ENCODE measurements around the gene DERA. TPM values are rescaled to one million over a fixed set of nuclear protein-coding genes. Genes with fewer than 3 reads are reported as not detected.
"Not testable (repeated sequence)": the region's sequence is repeated elsewhere in the genome, so short reads cannot be mapped to it uniquely, and the experiment has no call there.

The DERA gene
- total and polyA plus RNA-seq, 4 donors, result 23.5 to 32.7 (median 29.3) TPM

DNA sequence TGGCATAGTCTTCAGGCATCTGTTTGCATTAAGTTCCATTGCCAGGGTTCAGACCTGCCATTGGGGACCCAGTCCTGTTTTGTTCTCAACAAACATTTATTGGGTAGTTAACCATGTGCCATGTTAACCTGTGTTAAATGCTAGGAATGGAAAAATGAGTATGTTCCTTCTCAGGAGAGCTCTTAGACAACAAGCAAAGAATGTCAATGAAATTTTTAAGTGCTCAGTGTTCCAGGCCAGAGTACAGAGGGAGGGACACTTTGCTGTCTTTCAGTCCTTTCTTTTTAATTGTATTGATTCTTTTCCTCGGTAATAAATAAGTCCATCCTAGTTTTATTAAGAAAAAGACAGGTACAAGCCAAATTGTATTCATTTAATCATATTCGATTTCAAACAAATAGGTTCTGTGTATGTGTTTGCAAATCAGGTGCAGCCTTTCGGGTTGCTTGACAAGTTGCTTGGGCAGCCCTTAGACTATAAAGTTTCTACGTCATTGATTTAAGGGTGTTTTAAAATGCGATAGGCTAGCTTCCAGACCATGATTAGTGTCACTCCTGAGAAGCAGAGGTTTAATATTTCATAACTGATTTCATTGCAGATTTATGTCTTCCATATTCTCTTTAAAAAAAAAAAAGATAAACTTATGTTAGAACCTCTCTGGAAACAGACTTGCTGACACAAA is 123.1 kb downstream of the DERA start:
- DNase-seq (ENCODE audit: low read depth in 4 of 6, low spot score in 6 of 6), result no peak

DNA sequence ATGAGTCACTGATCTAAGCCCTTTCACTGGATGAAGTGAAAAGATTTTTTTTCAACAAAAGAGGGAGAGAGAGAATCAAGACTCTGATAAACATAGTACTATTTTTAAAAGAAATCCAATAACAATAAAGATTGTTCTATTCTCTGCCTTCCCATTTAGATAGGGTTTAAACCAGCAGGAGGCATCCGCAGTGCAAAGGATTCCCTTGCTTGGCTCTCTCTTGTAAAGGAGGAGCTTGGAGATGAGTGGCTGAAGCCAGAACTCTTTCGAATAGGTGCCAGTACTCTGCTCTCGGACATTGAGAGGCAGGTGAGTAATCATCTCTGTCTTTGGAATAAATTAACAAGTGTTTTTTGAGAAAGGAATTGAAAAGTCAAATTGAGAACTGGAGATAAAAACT is 124.9 kb downstream of the DERA start:
- Histone ChIP-seq H3K27ac (ENCODE audit: low read depth, low read length) (no peak overlapping the region), H3K4me3 (ENCODE audit: low read depth, low read length) (no peak overlapping the region), H3K4me1 (ENCODE audit: control insufficient read depth, insufficient read depth, low read length) (no peaks in the 10 kb centered on the region), H3K27me3 (ENCODE audit: control insufficient read depth, insufficient read depth, low read length) (no peaks in the 10 kb centered on the region), H3K36me3 (ENCODE audit: control insufficient read depth, insufficient read depth, low read length) (no peaks in the 10 kb centered on the region), H3K9me3 (ENCODE audit: control insufficient read depth, insufficient read depth, low read length) (no peaks in the 10 kb centered on the region)
- DNase-seq (ENCODE audit: low read depth in 4 of 6, low spot score in 6 of 6), result no peak
- 70% methylated on average over 2 of the region's 3 CpGs for WGBS (ENCODE audit: insufficient coverage)

More for the DNA sequence above, 123.1 kb downstream of the DERA start:
- Histone ChIP-seq H3K4me1 (ENCODE audit: control insufficient read depth, insufficient read depth, low read length) (no peaks in the 10 kb centered on the region), H3K27me3 (ENCODE audit: control insufficient read depth, insufficient read depth, low read length) (no peaks in the 10 kb centered on the region), H3K36me3 (ENCODE audit: control insufficient read depth, insufficient read depth, low read length) (no peaks in the 10 kb centered on the region), H3K4me3 (ENCODE audit: low read depth, low read length) (no peak overlapping the region), H3K27ac (ENCODE audit: low read depth, low read length) (no peak overlapping the region), H3K9me3 (ENCODE audit: control insufficient read depth, insufficient read depth, low read length) (no peaks in the 10 kb centered on the region)
- 70% methylated on average over 2 of the region's 5 CpGs for WGBS (ENCODE audit: insufficient coverage)

DNA sequence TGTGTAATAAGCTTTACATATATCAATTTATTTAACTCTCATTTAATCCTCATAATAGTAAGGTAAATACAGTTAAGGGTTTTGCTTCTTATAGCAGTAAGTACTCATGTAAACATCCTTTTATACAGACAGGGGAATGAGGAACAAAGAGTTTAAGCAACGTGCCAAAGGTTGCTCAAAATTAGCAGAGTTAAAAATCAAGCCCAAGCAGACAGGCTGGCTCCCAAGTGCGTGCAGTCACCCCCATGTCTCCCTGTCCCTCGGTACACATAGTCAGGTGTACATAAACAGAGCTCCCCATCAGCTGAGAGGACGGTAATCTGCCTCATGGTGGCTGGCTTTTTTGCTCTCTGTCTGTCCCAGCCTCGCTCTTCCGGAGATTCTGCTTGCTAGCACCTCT is 126.4 kb downstream of the DERA start:
- Histone ChIP-seq H3K4me3 (ENCODE audit: low read depth, low read length) (no peak overlapping the region), H3K9me3 (ENCODE audit: control insufficient read depth, insufficient read depth, low read length) (no peaks in the 10 kb centered on the region), H3K27me3 (ENCODE audit: control insufficient read depth, insufficient read depth, low read length) (no peaks in the 10 kb centered on the region), H3K4me1 (ENCODE audit: control insufficient read depth, insufficient read depth, low read length) (no peaks in the 10 kb centered on the region), H3K36me3 (ENCODE audit: control insufficient read depth, insufficient read depth, low read length) (no peaks in the 10 kb centered on the region), H3K27ac (ENCODE audit: low read depth, low read length) (no peak overlapping the region)
- DNase-seq (ENCODE audit: low read depth in 4 of 6, low spot score in 6 of 6), result no peak
- WGBS (ENCODE audit: insufficient coverage), result 70% methylated on average over 4 of the region's 6 CpGs

DNA sequence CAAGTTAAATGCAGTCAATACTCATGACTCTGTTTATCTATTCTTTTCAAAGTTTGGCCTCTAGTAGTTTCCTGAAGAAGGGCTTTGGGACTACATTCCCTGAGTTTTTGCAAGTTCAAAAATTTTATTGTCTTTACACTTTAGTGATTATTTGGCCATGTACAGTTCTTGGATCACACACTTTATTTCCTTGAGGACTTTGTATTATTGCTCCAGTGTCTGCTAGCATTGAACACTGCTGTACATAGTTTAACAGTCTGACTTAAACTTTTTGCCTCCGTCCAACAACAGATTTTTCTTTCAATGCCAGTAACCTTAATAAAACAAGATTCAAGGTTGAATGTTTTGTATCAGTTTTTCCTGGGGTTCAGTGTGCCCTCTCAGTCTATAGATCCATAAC is 132.3 kb downstream of the DERA start:
- DNase-seq (ENCODE audit: low read depth in 4 of 6, low spot score in 6 of 6), result no peak
- Histone ChIP-seq H3K27ac (ENCODE audit: low read depth, low read length) (no peak overlapping the region), H3K4me1 (ENCODE audit: control insufficient read depth, insufficient read depth, low read length) (no peaks in the 10 kb centered on the region), H3K36me3 (ENCODE audit: control insufficient read depth, insufficient read depth, low read length) (no peaks in the 10 kb centered on the region), H3K9me3 (ENCODE audit: control insufficient read depth, insufficient read depth, low read length) (peaks cover 2% of the 10 kb centered on the region), H3K27me3 (ENCODE audit: control insufficient read depth, insufficient read depth, low read length) (no peaks in the 10 kb centered on the region), H3K4me3 (ENCODE audit: low read depth, low read length) (no peak overlapping the region)
- WGBS (ENCODE audit: insufficient coverage), result no CpG with 5 or more reads among the region's 1 CpG

DNA sequence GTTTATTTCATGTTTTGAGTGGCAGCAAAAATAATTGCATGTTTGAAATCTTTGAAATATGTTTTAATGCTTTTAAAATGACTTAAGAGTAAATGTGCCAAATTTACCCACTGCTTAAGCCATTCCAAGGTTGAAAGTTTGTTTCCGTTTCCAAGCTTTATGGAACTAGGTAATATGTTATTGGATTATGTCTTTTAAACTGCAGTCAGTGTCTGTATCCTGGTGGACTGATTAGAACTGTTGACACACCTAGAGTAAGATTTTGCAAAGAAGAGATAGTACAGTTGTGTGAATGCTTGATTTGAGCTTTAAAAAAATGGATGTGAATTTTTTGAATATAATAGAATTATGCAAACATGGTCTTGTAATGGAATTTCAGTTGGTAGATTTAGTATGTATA is 135.1 kb downstream of the DERA start:
- Histone ChIP-seq H3K9me3 (ENCODE audit: control insufficient read depth, insufficient read depth, low read length) (peaks cover 2% of the 10 kb centered on the region), H3K36me3 (ENCODE audit: control insufficient read depth, insufficient read depth, low read length) (no peaks in the 10 kb centered on the region), H3K27me3 (ENCODE audit: control insufficient read depth, insufficient read depth, low read length) (no peaks in the 10 kb centered on the region), H3K27ac (ENCODE audit: low read depth, low read length) (no peak overlapping the region), H3K4me3 (ENCODE audit: low read depth, low read length) (no peak overlapping the region), H3K4me1 (ENCODE audit: control insufficient read depth, insufficient read depth, low read length) (no peaks in the 10 kb centered on the region)
- no peak for DNase-seq (ENCODE audit: low read depth in 4 of 6, low spot score in 6 of 6)
- 100% methylated on average over 1 of the region's 1 CpG for WGBS (ENCODE audit: insufficient coverage)

DNA sequence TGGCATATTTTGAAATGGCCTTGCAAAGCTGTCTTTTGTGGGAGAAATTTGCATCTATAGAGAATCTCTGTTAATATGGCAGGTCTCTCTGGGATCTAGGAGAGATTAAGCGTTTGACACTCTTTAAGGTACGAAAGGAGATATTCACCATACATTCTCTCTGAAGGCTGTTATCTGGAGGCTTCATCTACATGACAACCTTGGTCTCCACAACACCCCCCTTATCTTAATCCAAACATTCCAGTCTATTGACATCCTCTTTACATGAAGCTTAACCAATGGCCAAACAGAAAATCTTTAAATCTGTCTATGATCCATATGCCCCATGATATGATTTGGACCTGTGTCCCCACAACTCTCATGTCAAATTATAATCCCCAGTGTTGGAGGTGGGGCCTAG is 137.4 kb downstream of the DERA start:
- H3K27ac ChIP-seq (ENCODE audit: low read depth, low read length), result no peak overlapping the region
- H3K9me3 ChIP-seq (ENCODE audit: control insufficient read depth, insufficient read depth, low read length), result peaks cover 2% of the 10 kb centered on the region
- H3K4me1 ChIP-seq (ENCODE audit: control insufficient read depth, insufficient read depth, low read length), result no peaks in the 10 kb centered on the region
- no peak overlapping the region for H3K4me3 ChIP-seq (ENCODE audit: low read depth, low read length)
- DNase-seq (ENCODE audit: low read depth in 4 of 6, low spot score in 6 of 6), result no peak
- no peaks in the 10 kb centered on the region for H3K27me3 ChIP-seq (ENCODE audit: control insufficient read depth, insufficient read depth, low read length)
- H3K36me3 ChIP-seq (ENCODE audit: control insufficient read depth, insufficient read depth, low read length), result no peaks in the 10 kb centered on the region
- WGBS (ENCODE audit: insufficient coverage), result 100% methylated on average over 1 of the region's 2 CpGs

DNA sequence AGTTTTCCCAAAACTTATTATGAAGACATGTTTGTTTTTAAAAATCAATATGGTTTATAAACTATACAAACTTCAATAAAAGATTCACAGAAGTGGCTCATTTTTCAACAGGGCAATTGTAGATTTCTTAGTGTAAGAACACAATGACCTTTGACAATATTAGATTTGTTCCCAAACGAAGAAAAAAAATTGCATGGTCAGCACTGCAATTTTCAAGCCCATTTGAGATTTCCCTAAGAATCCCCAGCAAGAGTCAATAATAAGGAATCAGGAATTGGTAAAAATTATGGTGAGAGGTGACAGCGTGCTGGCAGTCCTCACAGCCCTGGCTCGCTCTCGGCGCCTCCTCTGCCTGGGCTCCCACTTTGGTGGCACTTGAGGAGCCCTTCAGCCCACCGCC is 145.8 kb downstream of the DERA start:
- H3K4me1 ChIP-seq (ENCODE audit: control insufficient read depth, insufficient read depth, low read length), result no peaks in the 10 kb centered on the region
- WGBS (ENCODE audit: insufficient coverage), result 98% methylated on average over 5 of the region's 6 CpGs
- no peaks in the 10 kb centered on the region for H3K36me3 ChIP-seq (ENCODE audit: control insufficient read depth, insufficient read depth, low read length)
- H3K9me3 ChIP-seq (ENCODE audit: control insufficient read depth, insufficient read depth, low read length), result no peaks in the 10 kb centered on the region
- DNase-seq (ENCODE audit: low read depth in 4 of 6, low spot score in 6 of 6), result no peak
- H3K27ac ChIP-seq (ENCODE audit: low read depth, low read length), result no peak overlapping the region
- no peak overlapping the region for H3K4me3 ChIP-seq (ENCODE audit: low read depth, low read length)
- no peaks in the 10 kb centered on the region for H3K27me3 ChIP-seq (ENCODE audit: control insufficient read depth, insufficient read depth, low read length)

DNA sequence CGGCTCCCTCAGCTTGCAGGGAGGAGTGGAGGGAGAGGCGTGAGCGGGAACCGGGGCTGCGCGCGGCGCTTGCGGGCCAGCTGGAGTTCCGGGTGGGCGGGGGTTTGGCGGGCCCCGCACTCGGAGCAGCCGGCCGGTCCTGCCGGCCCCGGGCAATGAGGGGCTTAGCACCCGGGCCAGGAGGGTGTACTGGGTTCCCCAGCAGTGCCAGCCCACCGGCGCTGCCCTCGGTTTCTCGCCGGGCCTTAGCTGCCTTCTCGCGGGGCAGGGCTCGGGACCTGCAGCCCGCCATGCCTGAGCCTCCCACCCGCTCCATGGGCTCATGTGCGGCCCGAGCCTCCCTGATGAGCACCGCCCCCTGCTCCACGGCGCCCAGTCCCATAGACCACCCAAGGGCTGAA is 146.2 kb downstream of the DERA start:
- not testable (repeated sequence) for H3K9me3 ChIP-seq (ENCODE audit: control insufficient read depth, insufficient read depth, low read length); H3K36me3 ChIP-seq (ENCODE audit: control insufficient read depth, insufficient read depth, low read length); H3K4me3 ChIP-seq (ENCODE audit: low read depth, low read length); H3K27ac ChIP-seq (ENCODE audit: low read depth, low read length); H3K27me3 ChIP-seq (ENCODE audit: control insufficient read depth, insufficient read depth, low read length); H3K4me1 ChIP-seq (ENCODE audit: control insufficient read depth, insufficient read depth, low read length); DNase-seq (ENCODE audit: low read depth in 4 of 6, low spot score in 6 of 6)
- WGBS (ENCODE audit: insufficient coverage), result 94% methylated on average over 34 of the region's 34 CpGs

DNA sequence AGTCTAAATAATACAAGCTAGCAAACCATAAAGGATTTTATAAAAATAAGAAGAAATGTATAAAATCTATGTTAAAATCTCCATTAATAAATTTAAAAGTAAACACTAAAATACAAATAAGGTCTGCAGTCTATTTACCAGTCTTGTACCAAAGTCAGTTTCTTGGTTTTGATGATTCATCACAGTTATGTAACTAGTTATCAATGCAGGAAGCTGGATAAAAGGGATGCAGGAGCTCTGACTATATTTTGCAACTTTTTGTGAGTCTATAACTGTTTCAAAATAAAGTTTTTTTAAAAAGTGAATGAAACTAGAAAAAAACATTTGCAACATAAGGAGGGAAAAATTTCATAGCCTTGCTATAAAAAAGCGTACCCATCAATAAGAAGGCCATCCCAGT is 151.5 kb downstream of the DERA start:
- no peaks in the 10 kb centered on the region for H3K9me3 ChIP-seq (ENCODE audit: control insufficient read depth, insufficient read depth, low read length)
- no peaks in the 10 kb centered on the region for H3K36me3 ChIP-seq (ENCODE audit: control insufficient read depth, insufficient read depth, low read length)
- no peak overlapping the region for H3K27ac ChIP-seq (ENCODE audit: low read depth, low read length)
- H3K27me3 ChIP-seq (ENCODE audit: control insufficient read depth, insufficient read depth, low read length), result no peaks in the 10 kb centered on the region
- no peaks in the 10 kb centered on the region for H3K4me1 ChIP-seq (ENCODE audit: control insufficient read depth, insufficient read depth, low read length)
- no peak for DNase-seq (ENCODE audit: low read depth in 4 of 6, low spot score in 6 of 6)
- no CpG with 5 or more reads among the region's 1 CpG for WGBS (ENCODE audit: insufficient coverage)
- H3K4me3 ChIP-seq (ENCODE audit: low read depth, low read length), result no peak overlapping the region

DNA sequence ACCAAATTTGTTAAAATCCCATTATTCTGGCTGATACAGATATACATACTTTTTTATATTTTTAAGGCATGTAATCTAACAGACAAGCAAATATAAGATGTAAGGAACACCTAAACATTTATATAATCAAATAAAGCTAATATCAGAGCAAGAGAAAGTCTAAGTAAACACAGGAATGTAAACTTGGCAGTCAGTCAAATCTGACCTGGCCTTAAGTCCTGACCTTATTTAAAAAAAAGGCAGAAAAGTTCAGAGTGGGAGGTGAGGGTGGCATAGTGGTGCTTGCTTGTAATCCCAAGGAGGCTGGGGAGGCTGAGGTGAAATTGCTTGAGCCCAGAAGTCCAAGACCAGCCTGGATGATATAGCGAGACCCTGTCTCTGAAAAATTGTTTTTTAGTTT is 152.6 kb downstream of the DERA start:
- no peak overlapping the region for H3K4me3 ChIP-seq (ENCODE audit: low read depth, low read length)
- no CpG with 5 or more reads among the region's 1 CpG for WGBS (ENCODE audit: insufficient coverage)
- H3K27me3 ChIP-seq (ENCODE audit: control insufficient read depth, insufficient read depth, low read length), result no peaks in the 10 kb centered on the region
- no peaks in the 10 kb centered on the region for H3K4me1 ChIP-seq (ENCODE audit: control insufficient read depth, insufficient read depth, low read length)
- no peaks in the 10 kb centered on the region for H3K36me3 ChIP-seq (ENCODE audit: control insufficient read depth, insufficient read depth, low read length)
- no peaks in the 10 kb centered on the region for H3K9me3 ChIP-seq (ENCODE audit: control insufficient read depth, insufficient read depth, low read length)
- no peak for DNase-seq (ENCODE audit: low read depth in 4 of 6, low spot score in 6 of 6)
- H3K27ac ChIP-seq (ENCODE audit: low read depth, low read length), result no peak overlapping the region
